GM12878 (cell line): ENCODE measurements around the gene PLEKHG2. TPM values are rescaled to one million over a fixed set of nuclear protein-coding genes. Genes with fewer than 3 reads are reported as not detected.

Experiments used
- CBFB ChIP-seq: IDR thresholded peaks from 2 replicates; pipeline ENCODE4 v1.6.1; 2016; ENCODE audit warnings: antibody characterized with exemption, low read depth
- EZH2 ChIP-seq: IDR thresholded peaks from 2 replicates; pipeline ENCODE4 v1.6.1; 2012; ENCODE audit warnings: low read depth, mild to moderate bottlenecking, control low read depth, inconsistent platforms, low read length, borderline replicate concordance; ENCODE audit not compliant: control insufficient read depth
- KDM1A ChIP-seq: fragments of 200-600 bp; sonication (generic); IDR thresholded peaks from 2 replicates; pipeline ENCODE4 v1.6.1; 2016; ENCODE audit warnings: borderline replicate concordance
- KLF5 ChIP-seq: fragments of 450-650 bp; IDR thresholded peaks from 2 replicates; pipeline ENCODE4 v1.6.1; 2014; ENCODE audit warnings: mild to moderate bottlenecking; ENCODE audit not compliant: partially characterized antibody
- MTA2 ChIP-seq: fragments of 450-650 bp; IDR thresholded peaks from 2 replicates; pipeline ENCODE4 v1.6.1; 2016; ENCODE audit warnings: low read depth, mild to moderate bottlenecking, moderate library complexity
- MTA3 ChIP-seq: IDR thresholded peaks from 2 replicates; pipeline ENCODE4 v1.6.1; 2012; ENCODE audit warnings: low read length, inconsistent platforms, borderline replicate concordance
- MYC ChIP-seq: IDR thresholded peaks from 2 replicates; pipeline ENCODE4 v1.6.1; 2011; ENCODE audit warnings: mild to moderate bottlenecking, low read length, moderate library complexity, inconsistent platforms; ENCODE audit not compliant: insufficient read depth, insufficient replicate concordance, insufficient read length, severe bottlenecking
- RCOR1 ChIP-seq: conservative IDR thresholded peaks from 2 replicates; pipeline ENCODE4 v1.6.1; 2012; ENCODE audit warnings: low read depth, low read length, improper control_type of control experiment
- REST ChIP-seq: IDR thresholded peaks from 2 replicates; pipeline ENCODE4 v1.6.1; 2012; ENCODE audit warnings: mild to moderate bottlenecking, low read depth, low read length
- TAF1 ChIP-seq: IDR thresholded peaks from 2 replicates; pipeline ENCODE4 v1.6.1; 2011; ENCODE audit warnings: mild to moderate bottlenecking, low read depth, low read length, borderline replicate concordance
- TBL1XR1 ChIP-seq: IDR thresholded peaks from 2 replicates; pipeline ENCODE4 v1.6.1; 2012; ENCODE audit warnings: low read depth, low read length, improper control_type of control experiment
- polyA plus RNA-seq, 11 experiments: library from polyadenylated mRNA; depleted of rRNA in 4 of 11; unstranded in 6 of 11; stranded (reverse) in 5 of 11; fragments of >200 nt; fragmentation: Nextera tagmentation in 4 of 11; fragmentation: Illumina TruSeq in 1 of 11; extraction: Ambion mirVana in 4 of 11; extraction: Trizol in 1 of 11; gene quantifications; 1 replicate in 1 of 11; 2 replicates in 10 of 11; pipeline versions ENCODE4 v1.2.1 to v1.2.3, GENCODE V29; 2011 to 2016; ENCODE audit warnings: inconsistent platforms in 2 of 11, missing spikeins in 2 of 11, low read depth in 1 of 11
- total RNA-seq, 4 experiments: library from RNA; depleted of rRNA in 3 of 4; stranded (reverse); fragments of >200 nt in 3 of 4; fragmentation: Illumina TruSeq in 1 of 4; extraction: Trizol in 1 of 4; gene quantifications; 2 replicates each; pipeline versions ENCODE4 v1.2.1 to v1.2.3, GENCODE V29; 2013 to 2021
- TF ChIP-seq, protein P1 (sequence below): fragments of 450-650 bp; IDR thresholded peaks from 2 replicates; pipeline ENCODE4 v1.6.1; 2017; ENCODE audit warnings: antibody characterized with exemption, mild to moderate bottlenecking, moderate library complexity
- TF ChIP-seq, protein P2 (sequence below): fragments of 450-650 bp; IDR thresholded peaks from 2 replicates; pipeline ENCODE4 v1.6.1; 2016; ENCODE audit warnings: mild to moderate bottlenecking
- TF ChIP-seq, protein P3 (sequence below): fragments of 450-650 bp; IDR thresholded peaks from 2 replicates; pipeline ENCODE4 v1.6.1; 2016; ENCODE audit warnings: mild to moderate bottlenecking
- TF ChIP-seq, protein P4 (sequence below): IDR thresholded peaks from 2 replicates; pipeline ENCODE4 v1.6.1; 2012; ENCODE audit warnings: improper control_type of control experiment, low read depth, low read length; ENCODE audit not compliant: insufficient replicate concordance

Gene PLEKHG2
- total and polyA plus RNA-seq, 10 of the 15 experiments (the other 5 are each of a cell fraction or from before 2014, with no cell fraction given) = 3.0 to 62.5 (median 17.2) TPM

- TF ChIP-seq, protein P1, sequence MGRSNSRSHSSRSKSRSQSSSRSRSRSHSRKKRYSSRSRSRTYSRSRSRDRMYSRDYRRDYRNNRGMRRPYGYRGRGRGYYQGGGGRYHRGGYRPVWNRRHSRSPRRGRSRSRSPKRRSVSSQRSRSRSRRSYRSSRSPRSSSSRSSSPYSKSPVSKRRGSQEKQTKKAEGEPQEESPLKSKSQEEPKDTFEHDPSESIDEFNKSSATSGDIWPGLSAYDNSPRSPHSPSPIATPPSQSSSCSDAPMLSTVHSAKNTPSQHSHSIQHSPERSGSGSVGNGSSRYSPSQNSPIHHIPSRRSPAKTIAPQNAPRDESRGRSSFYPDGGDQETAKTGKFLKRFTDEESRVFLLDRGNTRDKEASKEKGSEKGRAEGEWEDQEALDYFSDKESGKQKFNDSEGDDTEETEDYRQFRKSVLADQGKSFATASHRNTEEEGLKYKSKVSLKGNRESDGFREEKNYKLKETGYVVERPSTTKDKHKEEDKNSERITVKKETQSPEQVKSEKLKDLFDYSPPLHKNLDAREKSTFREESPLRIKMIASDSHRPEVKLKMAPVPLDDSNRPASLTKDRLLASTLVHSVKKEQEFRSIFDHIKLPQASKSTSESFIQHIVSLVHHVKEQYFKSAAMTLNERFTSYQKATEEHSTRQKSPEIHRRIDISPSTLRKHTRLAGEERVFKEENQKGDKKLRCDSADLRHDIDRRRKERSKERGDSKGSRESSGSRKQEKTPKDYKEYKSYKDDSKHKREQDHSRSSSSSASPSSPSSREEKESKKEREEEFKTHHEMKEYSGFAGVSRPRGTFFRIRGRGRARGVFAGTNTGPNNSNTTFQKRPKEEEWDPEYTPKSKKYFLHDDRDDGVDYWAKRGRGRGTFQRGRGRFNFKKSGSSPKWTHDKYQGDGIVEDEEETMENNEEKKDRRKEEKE = no peak
- TF ChIP-seq, protein P2, sequence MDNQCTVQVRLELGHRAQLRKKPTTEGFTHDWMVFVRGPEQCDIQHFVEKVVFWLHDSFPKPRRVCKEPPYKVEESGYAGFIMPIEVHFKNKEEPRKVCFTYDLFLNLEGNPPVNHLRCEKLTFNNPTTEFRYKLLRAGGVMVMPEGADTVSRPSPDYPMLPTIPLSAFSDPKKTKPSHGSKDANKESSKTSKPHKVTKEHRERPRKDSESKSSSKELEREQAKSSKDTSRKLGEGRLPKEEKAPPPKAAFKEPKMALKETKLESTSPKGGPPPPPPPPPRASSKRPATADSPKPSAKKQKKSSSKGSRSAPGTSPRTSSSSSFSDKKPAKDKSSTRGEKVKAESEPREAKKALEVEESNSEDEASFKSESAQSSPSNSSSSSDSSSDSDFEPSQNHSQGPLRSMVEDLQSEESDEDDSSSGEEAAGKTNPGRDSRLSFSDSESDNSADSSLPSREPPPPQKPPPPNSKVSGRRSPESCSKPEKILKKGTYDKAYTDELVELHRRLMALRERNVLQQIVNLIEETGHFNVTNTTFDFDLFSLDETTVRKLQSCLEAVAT = peak; percentile 97
- no peak for TF ChIP-seq EZH2
- no peak for TF ChIP-seq TAF1
- TF ChIP-seq MYC = no peak
- no peak for TF ChIP-seq CBFB
- no peak for TF ChIP-seq MTA2
- TF ChIP-seq REST = no peak
- TF ChIP-seq, protein P3, sequence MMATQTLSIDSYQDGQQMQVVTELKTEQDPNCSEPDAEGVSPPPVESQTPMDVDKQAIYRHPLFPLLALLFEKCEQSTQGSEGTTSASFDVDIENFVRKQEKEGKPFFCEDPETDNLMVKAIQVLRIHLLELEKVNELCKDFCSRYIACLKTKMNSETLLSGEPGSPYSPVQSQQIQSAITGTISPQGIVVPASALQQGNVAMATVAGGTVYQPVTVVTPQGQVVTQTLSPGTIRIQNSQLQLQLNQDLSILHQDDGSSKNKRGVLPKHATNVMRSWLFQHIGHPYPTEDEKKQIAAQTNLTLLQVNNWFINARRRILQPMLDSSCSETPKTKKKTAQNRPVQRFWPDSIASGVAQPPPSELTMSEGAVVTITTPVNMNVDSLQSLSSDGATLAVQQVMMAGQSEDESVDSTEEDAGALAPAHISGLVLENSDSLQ = no peak
- TF ChIP-seq KLF5 = no peak
- no peak for TF ChIP-seq KDM1A
- no peak for TF ChIP-seq TBL1XR1
- TF ChIP-seq, protein P4, sequence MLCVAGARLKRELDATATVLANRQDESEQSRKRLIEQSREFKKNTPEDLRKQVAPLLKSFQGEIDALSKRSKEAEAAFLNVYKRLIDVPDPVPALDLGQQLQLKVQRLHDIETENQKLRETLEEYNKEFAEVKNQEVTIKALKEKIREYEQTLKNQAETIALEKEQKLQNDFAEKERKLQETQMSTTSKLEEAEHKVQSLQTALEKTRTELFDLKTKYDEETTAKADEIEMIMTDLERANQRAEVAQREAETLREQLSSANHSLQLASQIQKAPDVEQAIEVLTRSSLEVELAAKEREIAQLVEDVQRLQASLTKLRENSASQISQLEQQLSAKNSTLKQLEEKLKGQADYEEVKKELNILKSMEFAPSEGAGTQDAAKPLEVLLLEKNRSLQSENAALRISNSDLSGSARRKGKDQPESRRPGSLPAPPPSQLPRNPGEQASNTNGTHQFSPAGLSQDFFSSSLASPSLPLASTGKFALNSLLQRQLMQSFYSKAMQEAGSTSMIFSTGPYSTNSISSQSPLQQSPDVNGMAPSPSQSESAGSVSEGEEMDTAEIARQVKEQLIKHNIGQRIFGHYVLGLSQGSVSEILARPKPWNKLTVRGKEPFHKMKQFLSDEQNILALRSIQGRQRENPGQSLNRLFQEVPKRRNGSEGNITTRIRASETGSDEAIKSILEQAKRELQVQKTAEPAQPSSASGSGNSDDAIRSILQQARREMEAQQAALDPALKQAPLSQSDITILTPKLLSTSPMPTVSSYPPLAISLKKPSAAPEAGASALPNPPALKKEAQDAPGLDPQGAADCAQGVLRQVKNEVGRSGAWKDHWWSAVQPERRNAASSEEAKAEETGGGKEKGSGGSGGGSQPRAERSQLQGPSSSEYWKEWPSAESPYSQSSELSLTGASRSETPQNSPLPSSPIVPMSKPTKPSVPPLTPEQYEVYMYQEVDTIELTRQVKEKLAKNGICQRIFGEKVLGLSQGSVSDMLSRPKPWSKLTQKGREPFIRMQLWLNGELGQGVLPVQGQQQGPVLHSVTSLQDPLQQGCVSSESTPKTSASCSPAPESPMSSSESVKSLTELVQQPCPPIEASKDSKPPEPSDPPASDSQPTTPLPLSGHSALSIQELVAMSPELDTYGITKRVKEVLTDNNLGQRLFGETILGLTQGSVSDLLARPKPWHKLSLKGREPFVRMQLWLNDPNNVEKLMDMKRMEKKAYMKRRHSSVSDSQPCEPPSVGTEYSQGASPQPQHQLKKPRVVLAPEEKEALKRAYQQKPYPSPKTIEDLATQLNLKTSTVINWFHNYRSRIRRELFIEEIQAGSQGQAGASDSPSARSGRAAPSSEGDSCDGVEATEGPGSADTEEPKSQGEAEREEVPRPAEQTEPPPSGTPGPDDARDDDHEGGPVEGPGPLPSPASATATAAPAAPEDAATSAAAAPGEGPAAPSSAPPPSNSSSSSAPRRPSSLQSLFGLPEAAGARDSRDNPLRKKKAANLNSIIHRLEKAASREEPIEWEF = no peak
- no peak for TF ChIP-seq MTA3
- TF ChIP-seq RCOR1 = no peak; the same call in 1 of the 2 replicates
Measured at GRCh38 chr19:39401070-39401548, 11.4 kb upstream of the PLEKHG2 start (continued).
